PC-9 (cell line): ENCODE data around the gene ADAMTS20. TPM values are rescaled to one million over a fixed set of nuclear protein-coding genes. Genes with fewer than 3 reads are reported as not detected.
"Not testable (repeated sequence)": the region's sequence is repeated elsewhere in the genome, so short reads cannot be mapped to it uniquely, and the experiment has no call there.

Experiments used
- BruUV-seq: library from RNA; stranded (reverse); fragments of 400-500 nt; replicated peaks from 2 replicates; lab custom pipeline; 2021; lab: Mats Ljungman, UMichigan
- CTCF ChIA-PET: fragments of 300-600 bp; sonication (Branson Sonifier 250); formaldehyde crosslinking; loops from one replicate; lab custom pipeline; 2022; ENCODE audit warnings: antibody characterized with exemption; lab: Charles Lee
- POLR2A ChIA-PET: fragments of 300-600 bp; sonication (Branson Sonifier 250); formaldehyde crosslinking; loops from one replicate; lab custom pipeline; 2022; ENCODE audit warnings: antibody characterized with exemption; ENCODE audit not compliant: unreplicated experiment; lab: Charles Lee
- DNase-seq, 2 experiments: peaks; one replicate each; pipeline versions ENCODE4 v3.0.0 to v3.0.0-alpha.2; 2015 to 2022; ENCODE audit warnings: mixed read lengths in 1 of 2
- H2AFZ ChIP-seq: fragments of 200-600 bp; sonication (generic); 2 replicates; pipeline ENCODE4 v1.8.1; 2017; ENCODE audit warnings: antibody characterized with exemption
- H3F3A ChIP-seq: fragments of 200-600 bp; sonication (generic); 2 replicates; pipeline ENCODE4 v1.8.1; 2017; ENCODE audit warnings: antibody characterized with exemption, mild to moderate bottlenecking, low read depth; ENCODE audit not compliant: insufficient read depth
- H3K27ac ChIP-seq: fragments of 200-600 bp; sonication (generic); 2 replicates; pipeline ENCODE4 v1.6.1; 2016; ENCODE audit warnings: mixed run types
- H3K27me3 ChIP-seq: fragments of 200-600 bp; sonication (generic); 2 replicates; pipeline ENCODE4 v1.6.1; 2016; ENCODE audit warnings: low read depth, mixed run types; ENCODE audit not compliant: insufficient read depth
- H3K36me3 ChIP-seq: fragments of 200-600 bp; sonication (generic); 2 replicates; pipeline ENCODE4 v1.6.1; 2016; ENCODE audit warnings: low read depth, mixed run types
- H3K4me1 ChIP-seq: fragments of 200-600 bp; sonication (generic); replicated peaks from 2 replicates; pipeline ENCODE4 v1.6.1; 2016; ENCODE audit warnings: mixed run types; ENCODE audit not compliant: insufficient read depth
- H3K4me2 ChIP-seq: fragments of 200-600 bp; sonication (generic); 2 replicates; pipeline ENCODE4 v1.6.1; 2017; ENCODE audit warnings: mixed run types
- H3K4me3 ChIP-seq: fragments of 200-600 bp; sonication (generic); 2 replicates; pipeline ENCODE4 v1.6.1; 2016; ENCODE audit warnings: mixed run types
- H3K79me2 ChIP-seq: fragments of 200-600 bp; sonication (generic); 2 replicates; pipeline ENCODE4 v1.6.1; 2017; ENCODE audit warnings: low read depth, mixed run types
- H3K9me2 ChIP-seq: fragments of 200-600 bp; sonication (generic); 2 replicates; pipeline ENCODE4 v1.8.1; 2017; ENCODE audit warnings: mild to moderate bottlenecking; ENCODE audit not compliant: insufficient read depth
- H3K9me3 ChIP-seq: fragments of 200-600 bp; sonication (generic); 2 replicates; pipeline ENCODE4 v1.8.1; 2016; ENCODE audit warnings: low read depth; ENCODE audit not compliant: insufficient read depth
- H4K20me1 ChIP-seq: fragments of 200-600 bp; sonication (generic); 2 replicates; pipeline ENCODE4 v1.8.1; 2017; ENCODE audit not compliant: insufficient read depth
- CTCF ChIP-seq: fragments of 200-600 bp; sonication (generic); conservative IDR thresholded peaks from 2 replicates; pipeline ENCODE4 v1.6.1; 2017; ENCODE audit warnings: mixed run types, antibody characterized with exemption, mild to moderate bottlenecking, moderate library complexity
- EZH2 ChIP-seq: fragments of 200-600 bp; sonication (generic); IDR thresholded peaks from 2 replicates; pipeline ENCODE4 v1.8.0; 2017; ENCODE audit warnings: antibody characterized with exemption, low read depth
- intact Hi-C: fragments of 100-400 bp; cut with micrococcal nuclease; formaldehyde crosslinking; loops from one replicate; pipeline ENCODE4 v1.10.0; 2022; ENCODE audit not compliant: unreplicated experiment
- total RNA-seq: library from RNA; stranded (reverse); gene quantifications from 2 replicates; pipeline ENCODE4 v1.2.3, GENCODE V29; 2021

The ADAMTS20 gene
- total RNA-seq, 1 experiment from 2014 or later = 1.0 TPM

GRCh38 chr12:43348221-43348620, 203.8 kb downstream of the ADAMTS20 start:
- H3K36me3 ChIP-seq = no peaks in the 10 kb centered on the region
- no peaks in the 10 kb centered on the region for H3K9me3 ChIP-seq
- no peaks in the 10 kb centered on the region for H3K4me1 ChIP-seq
- ChIA-PET CTCF (no interaction called here), POLR2A (no interaction called here)
- no peaks in the 10 kb centered on the region for H3K9me2 ChIP-seq
- H2AFZ ChIP-seq = no peak overlapping the region
- H3K27me3 ChIP-seq = no peaks in the 10 kb centered on the region
- H3K4me2 ChIP-seq = no peak overlapping the region
- DNase-seq = no peak
- BruUV-seq = no TSS peak
- no peaks in the 10 kb centered on the region for H3F3A ChIP-seq
- H4K20me1 ChIP-seq = no peaks in the 10 kb centered on the region
- no peak overlapping the region for H3K27ac ChIP-seq
- TF ChIP-seq CTCF (no peak), EZH2 (no peak)
- no peaks in the 10 kb centered on the region for H3K79me2 ChIP-seq
- no peak overlapping the region for H3K4me3 ChIP-seq
- intact Hi-C loops = no loop called here

- POLR2A ChIA-PET = no interaction called here
- Histone ChIP-seq H3K4me2 (no peak overlapping the region), H3K4me3 (no peak overlapping the region), H2AFZ (no peak overlapping the region), H4K20me1 (no peaks in the 10 kb centered on the region), H3K9me3 (no peaks in the 10 kb centered on the region), H3K27me3 (no peaks in the 10 kb centered on the region), H3K4me1 (no peaks in the 10 kb centered on the region), H3K27ac (no peak overlapping the region), H3F3A (no peaks in the 10 kb centered on the region), H3K36me3 (no peaks in the 10 kb centered on the region), H3K9me2 (no peaks in the 10 kb centered on the region), H3K79me2 (no peaks in the 10 kb centered on the region)
- TF ChIP-seq EZH2 (no peak), CTCF (no peak)
- no peak for DNase-seq
- intact Hi-C loops = no loop called here
- CTCF ChIA-PET = no interaction called here
- no TSS peak for BruUV-seq
Measured at GRCh38 chr12:43347026-43347425, 205.0 kb downstream of the ADAMTS20 start.

GRCh38 chr12:43345023-43345422, 207.0 kb downstream of the ADAMTS20 start:
- Histone ChIP-seq H3K4me2 (no peak overlapping the region), H3K79me2 (no peaks in the 10 kb centered on the region), H2AFZ (no peak overlapping the region), H3K27ac (no peak overlapping the region), H3K36me3 (no peaks in the 10 kb centered on the region), H4K20me1 (no peaks in the 10 kb centered on the region), H3K9me2 (no peaks in the 10 kb centered on the region), H3K27me3 (no peaks in the 10 kb centered on the region), H3K4me1 (no peaks in the 10 kb centered on the region), H3F3A (no peaks in the 10 kb centered on the region), H3K4me3 (no peak overlapping the region), H3K9me3 (no peaks in the 10 kb centered on the region)
- DNase-seq = no peak
- no peak for TF ChIP-seq EZH2
- no peak for TF ChIP-seq CTCF
- no TSS peak for BruUV-seq
- ChIA-PET POLR2A (no interaction called here), CTCF (no interaction called here)
- intact Hi-C loops = no loop called here

- H3K27ac ChIP-seq, H3K4me1 ChIP-seq, DNase-seq, H3K36me3 ChIP-seq, H3K4me3 ChIP-seq, CTCF ChIA-PET, H3K4me2 ChIP-seq, H4K20me1 ChIP-seq, H3K27me3 ChIP-seq, H2AFZ ChIP-seq, H3K79me2 ChIP-seq, BruUV-seq, H3F3A ChIP-seq, intact Hi-C loops, POLR2A ChIA-PET, H3K9me3 ChIP-seq, H3K9me2 ChIP-seq: not testable (repeated sequence)
Measured at GRCh38 chr12:43341785-43342313, 210.2 kb downstream of the ADAMTS20 start.
